B cell (primary cell): Measurements from ENCODE around the gene CEP43.

Experiments
- CTCF ChIP-seq: fragments of 200-600 bp; IDR thresholded peaks from one replicate; pipeline ENCODE4 v1.8.0; 2022; ENCODE audit warnings: antibody characterized with exemption, mild to moderate bottlenecking
- EZH2 ChIP-seq: IDR thresholded peaks from 2 replicates; pipeline ENCODE4 v1.6.1; 2012; ENCODE audit warnings: borderline replicate concordance, low read depth, mild to moderate bottlenecking, moderate library complexity, low read length; ENCODE audit not compliant: insufficient read depth, poor library complexity, severe bottlenecking

GRCh38 chr6:166972101-166972500 lies 27.1 kb upstream of the CEP43 start:
- TF ChIP-seq EZH2 (no peak), CTCF (no peak)
